Cortex of kidney (tissue), 1 donor: ENCODE results near the gene SEL1L3.

ENCODE experiments used
- DNase-seq: peaks from one replicate; lab custom pipeline; 2025; lab: John Stamatoyannopoulos, UW

The SEL1L3 gene

GRCh38 chr4:25817059-25817681 lies 45.6 kb downstream of the SEL1L3 start:
- DNase-seq, result no peak

GRCh38 chr4:25816591-25817058 lies 46.2 kb downstream of the SEL1L3 start:
- no peak for DNase-seq

GRCh38 chr4:25815586-25815985 lies 47.2 kb downstream of the SEL1L3 start:
- no peak for DNase-seq

- no peak for DNase-seq
Observed at GRCh38 chr4:25814301-25815136, 48.3 kb downstream of the SEL1L3 start.

- no peak for DNase-seq
Observed at GRCh38 chr4:25813448-25814106, 49.2 kb downstream of the SEL1L3 start.

GRCh38 chr4:25811841-25812240 lies 50.9 kb downstream of the SEL1L3 start:
- DNase-seq, result no peak

GRCh38 chr4:25811374-25811690 lies 51.5 kb downstream of the SEL1L3 start:
- DNase-seq, result no peak

- no peak for DNase-seq
Observed at GRCh38 chr4:25810461-25811373, 52.1 kb downstream of the SEL1L3 start.

- no peak for DNase-seq
Observed at GRCh38 chr4:25809996-25810395, 52.8 kb downstream of the SEL1L3 start.

- DNase-seq, result no peak
Observed at GRCh38 chr4:25807102-25807728, 55.6 kb downstream of the SEL1L3 start.

- DNase-seq, result no peak
Observed at GRCh38 chr4:25805255-25805860, 57.4 kb downstream of the SEL1L3 start.

GRCh38 chr4:25803720-25804225 lies 59.0 kb downstream of the SEL1L3 start:
- no peak for DNase-seq

GRCh38 chr4:25801594-25801993 lies 61.2 kb downstream of the SEL1L3 start:
- DNase-seq, result no peak

- DNase-seq, result no peak
Observed at GRCh38 chr4:25800245-25800644, 62.5 kb downstream of the SEL1L3 start.

GRCh38 chr4:25799522-25799921 lies 63.3 kb downstream of the SEL1L3 start:
- DNase-seq, result no peak

GRCh38 chr4:25797136-25797535 lies 65.7 kb downstream of the SEL1L3 start:
- DNase-seq, result no peak

GRCh38 chr4:25795566-25796454 lies 67.0 kb downstream of the SEL1L3 start:
- DNase-seq, result no peak

- DNase-seq, result no peak
Observed at GRCh38 chr4:25795091-25795490, 67.7 kb downstream of the SEL1L3 start.

- no peak for DNase-seq
Observed at GRCh38 chr4:25792876-25793275, 69.9 kb downstream of the SEL1L3 start.
